ENCODE data around the gene MYBPC3.

GRCh38 chr11:47349521-47350095 is 2.9 kb downstream of the MYBPC3 start:
- TF ChIP-seq POLR2A (IDR thresholded peaks at IDR 0.05; ENCODE audit: low read depth, low read length) (no peak), PAX5 (IDR thresholded peaks at IDR 0.05; ENCODE audit: insufficient read depth, low read length, severe bottlenecking) (no peak), POLR2AphosphoS5 (IDR thresholded peaks at IDR 0.05; ENCODE audit: low read depth, low read length) (no peak), TAF1 (IDR thresholded peaks at IDR 0.05; ENCODE audit: low read depth, low read length) (no peak), SPI1 (IDR thresholded peaks at IDR 0.05; ENCODE audit: low read depth, low read length) (no peak), POU2F2 (IDR thresholded peaks at IDR 0.05; ENCODE audit: low read depth, low read length) (no peak)
